Measurements from ENCODE around the gene CNBP. TPM values are rescaled to one million over a fixed set of nuclear protein-coding genes. Genes with fewer than 3 reads are reported as not detected.
A peak's percentile ranks its signal among the peaks of the same experiment; 100 is the strongest.

Gene CNBP
- total RNA-seq, 2 experiments from 2014 or later, result 453 to 454 TPM

DNA sequence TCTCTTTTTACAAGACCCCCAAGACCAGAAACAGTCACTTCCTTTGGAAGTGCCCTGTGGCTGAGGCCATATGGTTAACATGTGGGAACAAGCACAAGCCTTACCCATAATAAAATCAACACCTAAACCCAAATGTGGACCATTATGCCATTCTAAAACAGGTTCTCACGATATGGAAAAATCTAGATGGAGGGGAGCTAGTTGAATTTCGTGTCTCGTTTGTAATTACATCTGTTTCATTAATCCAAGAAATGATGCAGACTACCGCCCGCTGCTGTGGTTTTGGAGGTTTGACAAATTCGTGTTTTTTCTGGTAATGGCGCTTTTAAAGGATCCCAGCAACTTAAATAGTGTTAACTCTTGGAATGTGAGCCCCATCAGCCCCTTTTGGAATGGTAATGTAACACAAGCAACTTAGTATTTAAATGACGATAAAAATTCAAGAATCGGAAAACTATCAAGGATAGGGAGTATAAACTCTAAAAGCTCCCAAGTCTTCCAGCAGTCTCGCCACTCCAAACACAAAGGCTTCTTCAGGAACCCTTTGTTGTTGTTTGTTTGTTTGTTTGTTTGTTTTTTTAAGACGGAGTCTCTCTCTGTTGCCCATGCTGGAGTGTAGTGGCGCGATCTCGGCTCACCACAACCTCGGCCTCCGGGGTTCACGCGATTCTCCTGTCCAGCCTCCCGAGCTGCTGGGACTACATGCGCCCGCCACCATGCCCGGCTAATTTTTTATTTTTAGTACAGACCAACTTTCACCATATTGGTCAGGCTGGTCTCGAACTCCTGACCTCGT is 1.1 kb downstream of the CNBP start:
- Mint-ChIP-seq H3K9me3 (no peaks in the 10 kb centered on the region), H3K36me3 (ENCODE audit: low read depth) (peaks cover 56% of the 10 kb centered on the region), H3K27me3 (no peaks in the 10 kb centered on the region), H3K4me1 (ENCODE audit: low read depth) (peaks cover 37% of the 10 kb centered on the region), H3K4me3 (peak overlapping the region; percentile 97), H3K27ac (peak overlapping the region; percentile 99)
- CTCF ChIA-PET, result interaction anchor here (1.2 to 4.3 kb wide), 8 partner anchors 13 to 212 kb away, joined by 3 to 28 read pairs (median 4); partner anchors contain the start of gene COPG1
- TF ChIP-seq, protein P1, sequence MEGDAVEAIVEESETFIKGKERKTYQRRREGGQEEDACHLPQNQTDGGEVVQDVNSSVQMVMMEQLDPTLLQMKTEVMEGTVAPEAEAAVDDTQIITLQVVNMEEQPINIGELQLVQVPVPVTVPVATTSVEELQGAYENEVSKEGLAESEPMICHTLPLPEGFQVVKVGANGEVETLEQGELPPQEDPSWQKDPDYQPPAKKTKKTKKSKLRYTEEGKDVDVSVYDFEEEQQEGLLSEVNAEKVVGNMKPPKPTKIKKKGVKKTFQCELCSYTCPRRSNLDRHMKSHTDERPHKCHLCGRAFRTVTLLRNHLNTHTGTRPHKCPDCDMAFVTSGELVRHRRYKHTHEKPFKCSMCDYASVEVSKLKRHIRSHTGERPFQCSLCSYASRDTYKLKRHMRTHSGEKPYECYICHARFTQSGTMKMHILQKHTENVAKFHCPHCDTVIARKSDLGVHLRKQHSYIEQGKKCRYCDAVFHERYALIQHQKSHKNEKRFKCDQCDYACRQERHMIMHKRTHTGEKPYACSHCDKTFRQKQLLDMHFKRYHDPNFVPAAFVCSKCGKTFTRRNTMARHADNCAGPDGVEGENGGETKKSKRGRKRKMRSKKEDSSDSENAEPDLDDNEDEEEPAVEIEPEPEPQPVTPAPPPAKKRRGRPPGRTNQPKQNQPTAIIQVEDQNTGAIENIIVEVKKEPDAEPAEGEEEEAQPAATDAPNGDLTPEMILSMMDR (IDR thresholded peaks at IDR 0.05), result no peak
- DNase-seq (peak; percentile 54), ATAC-seq (peak; percentile 1)
- POLR2A ChIA-PET, result interaction anchor here (0.6 to 6.9 kb wide), 28 partner anchors 12 to 533 kb away, joined by 3 to 82 read pairs (median 4); partner anchors contain the start of genes COPG1, HMCES and RAB43
- intact Hi-C loops (cut with micrococcal nuclease), result loop anchor here (5.0 kb wide), 2 partner anchors 60 to 65 kb away; partner anchors contain the start of genes COPG1 and RAB43

DNA sequence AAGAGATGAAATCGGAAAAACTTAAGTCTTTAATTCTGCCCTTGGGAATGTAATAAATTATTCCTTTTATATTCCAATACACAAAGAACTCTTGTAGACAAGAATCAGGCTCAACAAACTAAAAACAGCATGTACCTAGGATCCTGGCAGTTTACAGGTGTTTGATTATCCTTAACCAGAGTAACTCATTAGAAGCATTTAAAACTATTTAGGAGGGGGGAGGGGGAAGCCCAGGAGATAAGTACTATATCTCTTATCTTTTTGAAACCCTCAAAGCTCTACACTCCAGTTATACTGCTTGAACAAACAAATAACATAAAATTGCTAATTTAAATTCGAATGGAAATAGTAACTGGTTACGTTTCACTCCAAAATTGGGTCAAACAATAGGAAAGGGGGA is 1.9 kb downstream of the CNBP start:
- ChIA-PET CTCF (interaction anchor here (1.2 to 4.3 kb wide), 6 partner anchors 20 to 211 kb away, joined by 4 to 28 read pairs (median 6); partner anchors contain the start of gene COPG1), POLR2A (interaction anchor here (1.0 to 6.9 kb wide), 15 partner anchors 11 to 533 kb away, joined by 3 to 82 read pairs (median 11); partner anchors contain the start of genes HMCES and RAB43)
- Mint-ChIP-seq H3K36me3 (ENCODE audit: low read depth) (peaks cover 63% of the 10 kb centered on the region), H3K27me3 (no peaks in the 10 kb centered on the region), H3K4me1 (ENCODE audit: low read depth) (peaks cover 44% of the 10 kb centered on the region), H3K9me3 (no peaks in the 10 kb centered on the region), H3K27ac (peak overlapping the region; percentile 99), H3K4me3 (peak overlapping the region; percentile 97)
- no peak for ATAC-seq
- no peak for DNase-seq
- TF ChIP-seq, protein P1 (IDR thresholded peaks at IDR 0.05), result no peak
- intact Hi-C loops (cut with micrococcal nuclease), result loop anchor here (5.0 kb wide), 2 partner anchors 60 to 65 kb away; partner anchors contain the start of genes COPG1 and RAB43

DNA sequence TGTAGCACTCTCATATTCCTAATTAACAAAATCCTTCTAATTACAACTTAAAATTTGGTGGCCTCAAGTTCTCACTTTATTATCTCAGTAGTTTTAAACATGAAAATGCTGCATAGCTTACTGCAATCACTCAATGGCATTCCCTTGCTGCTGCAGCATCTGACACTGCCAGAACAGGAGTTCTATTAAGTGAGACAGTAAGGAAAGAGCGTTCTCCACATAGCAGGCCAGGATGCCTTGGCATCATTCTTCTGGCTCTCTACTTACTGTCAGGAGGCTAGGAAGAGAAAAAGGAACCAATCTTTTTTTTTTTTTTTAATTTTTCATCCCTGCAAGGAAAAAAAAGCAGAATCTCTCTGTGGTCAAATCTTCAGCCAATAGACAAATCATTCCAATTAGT is 3.2 kb downstream of the CNBP start:
- H3K27me3 Mint-ChIP-seq, result no peaks in the 10 kb centered on the region
- DNase-seq, result no peak
- H3K9me3 Mint-ChIP-seq, result no peaks in the 10 kb centered on the region
- peaks cover 77% of the 10 kb centered on the region for H3K36me3 Mint-ChIP-seq (ENCODE audit: low read depth)
- POLR2A ChIA-PET, result interaction anchor here (0.5 to 6.9 kb wide), 9 partner anchors 10 to 564 kb away, joined by 3 to 82 read pairs (median 5); partner anchors contain the start of gene RAB43
- intact Hi-C loops (cut with micrococcal nuclease), result loop anchor here (5.0 kb wide), 2 partner anchors 58 to 67 kb away; partner anchors contain the start of genes COPG1 and RAB43
- peak overlapping the region; percentile 97 for H3K4me3 Mint-ChIP-seq
- peak overlapping the region; percentile 99 for H3K27ac Mint-ChIP-seq
- no peak for ATAC-seq
- peaks cover 52% of the 10 kb centered on the region for H3K4me1 Mint-ChIP-seq (ENCODE audit: low read depth)
- TF ChIP-seq, protein P1 (IDR thresholded peaks at IDR 0.05), result no peak
- CTCF ChIA-PET, result interaction anchor here (1.1 to 4.3 kb wide), 2 partner anchors 18 to 62 kb away, joined by 3 to 28 read pairs; no protein-coding TSS in a partner anchor

DNA sequence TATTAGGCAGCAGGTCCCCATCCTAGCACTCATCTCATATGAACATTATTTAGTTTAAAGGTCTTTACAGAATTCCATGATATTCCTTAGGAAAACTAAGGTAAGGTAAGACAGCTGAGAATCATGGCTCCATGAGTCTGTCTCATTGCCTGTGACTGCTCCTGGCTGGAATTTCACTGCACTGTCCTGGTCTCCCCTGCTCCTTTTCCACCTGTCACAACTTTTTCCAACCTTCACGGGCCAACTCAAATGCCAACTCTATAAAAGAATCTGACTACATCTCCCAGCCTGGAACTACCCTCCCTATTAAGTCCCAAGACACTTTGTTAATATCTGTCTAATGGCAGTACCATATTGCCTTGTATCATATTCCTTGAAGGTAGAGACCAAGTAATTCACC is 7.6 kb downstream of the CNBP start:
- Mint-ChIP-seq H3K27me3 (no peaks in the 10 kb centered on the region), H3K4me1 (ENCODE audit: low read depth) (peaks cover 70% of the 10 kb centered on the region), H3K9me3 (no peaks in the 10 kb centered on the region), H3K4me3 (peak overlapping the region; percentile 25), H3K27ac (peak overlapping the region; percentile 52), H3K36me3 (ENCODE audit: low read depth) (peaks cover 81% of the 10 kb centered on the region)
- DNase-seq (no peak), ATAC-seq (no peak)
- POLR2A ChIA-PET, result interaction anchor here (0.6 to 1.4 kb wide), 7 partner anchors 10 to 173 kb away, joined by 3 to 8 read pairs (median 3); partner anchors contain the start of gene RAB43
- CTCF ChIA-PET, result interaction anchor here (1.0 to 1.9 kb wide), 3 partner anchors 70 to 206 kb away, joined by 3 to 8 read pairs (median 4); no protein-coding TSS in a partner anchor
- TF ChIP-seq, protein P1 (IDR thresholded peaks at IDR 0.05), result no peak
- intact Hi-C loops (cut with micrococcal nuclease), result no loop called here
